Nephron (organoid): ENCODE results near the gene MFSD6.

Source experiments
- H3K27ac Mint-ChIP-seq, 3 experiments: 2 replicates each; pipeline ENCODE4 v1.8.0; 2020; ENCODE audit warnings: mixed read lengths in 3 of 3, mild to moderate bottlenecking in 2 of 3, moderate library complexity in 1 of 3
- H3K27me3 Mint-ChIP-seq: 2 replicates; pipeline ENCODE4 v1.8.0; 2021; ENCODE audit warnings: low read depth, mild to moderate bottlenecking, moderate library complexity, mixed read lengths
- H3K36me3 Mint-ChIP-seq: 2 replicates; pipeline ENCODE4 v1.8.0; 2020; ENCODE audit warnings: low read depth, mixed read lengths
- H3K4me1 Mint-ChIP-seq: 2 replicates; pipeline ENCODE4 v1.8.0; 2020; ENCODE audit warnings: mixed read lengths
- H3K4me3 Mint-ChIP-seq, 3 experiments: 2 replicates each; pipeline ENCODE4 v1.8.0; 2020; ENCODE audit warnings: mild to moderate bottlenecking in 3 of 3, mixed read lengths in 3 of 3, moderate library complexity in 2 of 3
- H3K9me3 Mint-ChIP-seq: 2 replicates; pipeline ENCODE4 v1.8.0; 2020; ENCODE audit warnings: mixed read lengths
- CTCF ChIP-seq, 3 experiments: fragments of 200-600 bp; sonication (generic); IDR thresholded peaks; one replicate each; pipeline ENCODE4 v1.5.0; 2021; ENCODE audit warnings: antibody characterized with exemption in 3 of 3; ENCODE audit not compliant: unreplicated experiment in 3 of 3

The MFSD6 gene

GRCh38 chr2:190451561-190452176 lies 43.5 kb downstream of the MFSD6 start:
- Mint-ChIP-seq H3K4me3 (no peak overlapping the region), H3K9me3 (no peaks in the 10 kb centered on the region), H3K27ac (no peak overlapping the region), H3K36me3 (no peaks in the 10 kb centered on the region), H3K4me1 (peaks cover 1% of the 10 kb centered on the region), H3K27me3 (no peaks in the 10 kb centered on the region)
- TF ChIP-seq CTCF (IDR thresholded peaks at IDR 0.05; ENCODE audit: unreplicated experiment in 3 of 3) = no peak

GRCh38 chr2:190452433-190452832 lies 44.3 kb downstream of the MFSD6 start:
- Mint-ChIP-seq H3K4me1 (no peaks in the 10 kb centered on the region), H3K4me3 (no peak overlapping the region), H3K9me3 (no peaks in the 10 kb centered on the region), H3K36me3 (no peaks in the 10 kb centered on the region), H3K27ac (no peak overlapping the region), H3K27me3 (no peaks in the 10 kb centered on the region)
- no peak for TF ChIP-seq CTCF (IDR thresholded peaks at IDR 0.05; ENCODE audit: unreplicated experiment in 3 of 3)

- H3K27ac Mint-ChIP-seq = no peak overlapping the region
- no peaks in the 10 kb centered on the region for H3K9me3 Mint-ChIP-seq
- no peak for TF ChIP-seq CTCF (IDR thresholded peaks at IDR 0.05; ENCODE audit: unreplicated experiment in 3 of 3)
- H3K36me3 Mint-ChIP-seq = no peaks in the 10 kb centered on the region
- no peak overlapping the region for H3K4me3 Mint-ChIP-seq
- no peaks in the 10 kb centered on the region for H3K27me3 Mint-ChIP-seq
- no peaks in the 10 kb centered on the region for H3K4me1 Mint-ChIP-seq
Measured at GRCh38 chr2:190454795-190455194, 46.6 kb downstream of the MFSD6 start.

- Mint-ChIP-seq H3K4me3 (no peak overlapping the region), H3K36me3 (no peaks in the 10 kb centered on the region), H3K4me1 (no peaks in the 10 kb centered on the region), H3K9me3 (no peaks in the 10 kb centered on the region), H3K27ac (no peak overlapping the region), H3K27me3 (no peaks in the 10 kb centered on the region)
- no peak for TF ChIP-seq CTCF (IDR thresholded peaks at IDR 0.05; ENCODE audit: unreplicated experiment in 3 of 3)
Measured at GRCh38 chr2:190455358-190456095, 47.4 kb downstream of the MFSD6 start.

GRCh38 chr2:190456833-190457232 lies 48.7 kb downstream of the MFSD6 start:
- no peak overlapping the region for H3K4me3 Mint-ChIP-seq
- no peaks in the 10 kb centered on the region for H3K27me3 Mint-ChIP-seq
- no peaks in the 10 kb centered on the region for H3K9me3 Mint-ChIP-seq
- H3K27ac Mint-ChIP-seq = peak overlapping the region in 1 of 3 experiments; percentile 1
- no peaks in the 10 kb centered on the region for H3K4me1 Mint-ChIP-seq
- no peak for TF ChIP-seq CTCF (IDR thresholded peaks at IDR 0.05; ENCODE audit: unreplicated experiment in 3 of 3)
- no peaks in the 10 kb centered on the region for H3K36me3 Mint-ChIP-seq

GRCh38 chr2:190457256-190457655 lies 49.1 kb downstream of the MFSD6 start:
- TF ChIP-seq CTCF (IDR thresholded peaks at IDR 0.05; ENCODE audit: unreplicated experiment in 3 of 3) = no peak

More at GRCh38 chr2:190457256-190457655, 49.1 kb downstream of the MFSD6 start:
- no peaks in the 10 kb centered on the region for H3K27me3 Mint-ChIP-seq
- H3K4me1 Mint-ChIP-seq = no peaks in the 10 kb centered on the region
- no peak overlapping the region for H3K27ac Mint-ChIP-seq
- H3K4me3 Mint-ChIP-seq = no peak overlapping the region
- no peaks in the 10 kb centered on the region for H3K9me3 Mint-ChIP-seq
- H3K36me3 Mint-ChIP-seq = no peaks in the 10 kb centered on the region
